Activated T-cell treated with anti-CD3 and anti-CD28 coated beads, Interleukin-2, amount 50 U/mL, for 4 hours (primary cell): ENCODE data around the gene TLN1. TPM values are rescaled to one million over a fixed set of nuclear protein-coding genes. Genes with fewer than 3 reads are reported as not detected.

Source experiments
- ATAC-seq, 2 donors: fragments of 200-7000 bp; cut with Tn5 transposase; one replicate each; pipeline ENCODE4 v1.10.0; 2021
- DNase-seq: peaks from one replicate; pipeline ENCODE4 v3.0.0-alpha.2; 2020
- H3K27me3 Mint-ChIP-seq: one replicate; pipeline ENCODE4 v1.8.0; 2021; ENCODE audit warnings: low read depth, mixed read lengths
- H3K36me3 Mint-ChIP-seq: one replicate; pipeline ENCODE4 v1.8.0; 2022; ENCODE audit warnings: mixed read lengths; ENCODE audit not compliant: insufficient read depth
- H3K4me1 Mint-ChIP-seq: one replicate; pipeline ENCODE4 v1.8.0; 2021; ENCODE audit warnings: low read depth, mixed read lengths
- H3K4me3 Mint-ChIP-seq: one replicate; pipeline ENCODE4 v1.8.0; 2021; ENCODE audit warnings: mild to moderate bottlenecking, moderate library complexity, mixed read lengths
- H3K9me3 Mint-ChIP-seq: one replicate; pipeline ENCODE4 v1.8.0; 2021; ENCODE audit warnings: mixed read lengths
- total RNA-seq, 3 donors: library from RNA; stranded (reverse); gene quantifications; one replicate each; pipeline ENCODE4 v1.2.1, GENCODE V29; 2021

Gene TLN1
- total RNA-seq, 3 donors from 2014 or later: 210 to 252 (median 230) TPM

DNA sequence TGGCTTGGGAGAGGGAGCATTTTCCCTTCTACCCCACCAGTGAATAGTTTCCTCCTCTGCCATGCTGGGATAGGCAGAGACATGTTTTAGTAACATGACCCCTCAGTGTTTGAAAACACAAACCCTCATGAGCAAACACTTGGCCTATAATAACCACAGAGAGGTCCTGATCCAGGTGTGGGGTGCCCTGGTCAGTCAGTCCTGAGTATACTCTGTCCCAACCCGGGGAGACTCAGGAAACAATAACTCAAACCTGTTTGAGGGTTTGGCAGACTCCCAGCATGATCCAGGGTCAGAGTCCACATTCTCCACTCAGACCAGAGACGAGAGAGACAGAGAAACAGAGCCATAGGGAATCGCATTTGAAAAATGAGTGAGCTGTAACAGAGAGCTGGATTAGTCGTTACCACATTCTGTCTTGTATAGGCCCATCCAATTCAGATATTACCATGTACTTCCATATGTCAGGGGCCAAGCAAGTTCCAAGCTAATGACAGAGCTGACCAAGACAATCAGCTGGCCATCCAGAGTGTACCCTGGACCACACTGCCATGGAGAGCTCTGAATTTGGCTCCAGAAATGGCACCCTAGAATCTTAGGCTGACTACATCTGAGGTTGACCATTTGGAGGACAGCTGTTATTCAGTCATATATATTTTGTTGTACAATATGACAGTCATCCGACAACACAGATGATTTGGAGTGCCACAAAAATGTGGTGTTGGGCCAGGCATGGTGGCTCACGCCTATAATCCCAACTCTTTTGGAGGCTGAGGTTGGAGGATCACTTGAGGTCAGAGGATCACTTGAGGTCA lies 62.5 kb downstream of the TLN1 start:
- H3K4me1 Mint-ChIP-seq: peaks cover 16% of the 10 kb centered on the region
- H3K9me3 Mint-ChIP-seq: no peaks in the 10 kb centered on the region
- no peak for ATAC-seq
- H3K27me3 Mint-ChIP-seq: peaks cover 3% of the 10 kb centered on the region
- DNase-seq: no peak
- no peak overlapping the region for H3K4me3 Mint-ChIP-seq
- H3K36me3 Mint-ChIP-seq: no peaks in the 10 kb centered on the region

DNA sequence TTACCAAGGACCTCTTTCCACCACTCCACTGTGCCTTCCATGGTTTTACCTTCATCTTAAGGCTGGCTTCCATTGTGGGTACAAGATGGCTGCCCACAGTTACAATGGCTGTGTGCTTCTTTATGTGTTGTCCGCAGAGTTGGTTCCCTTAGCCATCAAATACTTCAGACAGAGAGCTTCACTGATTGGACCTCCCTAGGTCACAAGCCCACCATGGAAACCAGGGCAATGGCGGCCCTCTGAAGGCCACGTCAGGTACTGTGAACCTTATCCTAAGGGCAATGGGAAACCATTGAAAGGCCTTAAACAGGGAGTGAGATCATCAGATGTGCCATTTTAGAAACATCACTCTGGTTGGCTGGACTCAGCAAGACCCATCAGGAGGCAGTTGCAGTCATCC lies 64.1 kb downstream of the TLN1 start:
- ATAC-seq (no peak), DNase-seq (no peak)
- Mint-ChIP-seq H3K36me3 (no peaks in the 10 kb centered on the region), H3K9me3 (no peaks in the 10 kb centered on the region), H3K4me3 (no peak overlapping the region), H3K27me3 (no peaks in the 10 kb centered on the region), H3K4me1 (peaks cover 25% of the 10 kb centered on the region)

DNA sequence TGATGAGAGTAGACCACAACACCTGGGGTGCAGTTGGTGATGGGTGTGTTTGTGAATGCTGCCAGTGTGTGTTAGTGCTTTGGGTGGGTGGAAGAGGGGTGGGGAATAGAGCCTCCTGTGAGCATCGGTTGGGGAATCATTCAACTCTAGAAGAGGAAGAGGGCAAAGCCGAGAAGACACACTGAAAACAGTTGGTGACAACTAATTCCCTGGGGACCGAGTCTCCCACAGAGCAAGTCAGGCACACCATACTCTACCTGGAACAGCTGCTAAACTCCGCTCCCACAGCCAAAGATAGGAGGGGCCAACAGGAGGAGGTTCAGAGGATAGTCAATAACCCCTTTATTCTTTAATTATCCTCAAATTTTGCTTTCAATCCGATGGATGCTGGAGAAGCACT lies 65.4 kb downstream of the TLN1 start:
- DNase-seq: no peak
- H3K4me3 Mint-ChIP-seq: no peak overlapping the region
- H3K9me3 Mint-ChIP-seq: no peaks in the 10 kb centered on the region
- H3K4me1 Mint-ChIP-seq: peaks cover 37% of the 10 kb centered on the region
- no peak for ATAC-seq
- H3K36me3 Mint-ChIP-seq: peaks cover 3% of the 10 kb centered on the region
- H3K27me3 Mint-ChIP-seq: no peaks in the 10 kb centered on the region

DNA sequence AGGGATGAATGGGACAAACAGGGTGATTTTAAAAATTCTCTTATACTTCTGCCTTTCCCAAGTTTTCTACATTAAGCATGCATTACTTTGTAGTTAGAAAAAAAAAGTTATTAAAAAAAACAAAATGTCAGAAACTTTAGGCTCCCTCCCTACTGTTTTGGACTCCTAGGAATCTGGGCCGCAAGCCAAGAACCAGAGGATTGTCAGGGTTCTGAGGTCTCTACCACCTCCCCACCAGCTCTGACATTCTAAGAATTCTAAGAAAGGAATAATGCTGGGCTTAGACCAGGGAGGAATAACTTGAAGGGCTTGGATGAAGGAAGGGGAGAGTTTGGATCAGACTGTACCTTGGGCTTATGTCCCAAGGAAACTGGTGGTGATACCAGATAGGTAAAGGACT lies 66.0 kb downstream of the TLN1 start:
- peak overlapping the region; percentile 51 for H3K4me3 Mint-ChIP-seq
- no peak for ATAC-seq
- DNase-seq: no peak
- H3K9me3 Mint-ChIP-seq: no peaks in the 10 kb centered on the region
- H3K36me3 Mint-ChIP-seq: peaks cover 3% of the 10 kb centered on the region
- H3K27me3 Mint-ChIP-seq: no peaks in the 10 kb centered on the region
- H3K4me1 Mint-ChIP-seq: peaks cover 41% of the 10 kb centered on the region

DNA sequence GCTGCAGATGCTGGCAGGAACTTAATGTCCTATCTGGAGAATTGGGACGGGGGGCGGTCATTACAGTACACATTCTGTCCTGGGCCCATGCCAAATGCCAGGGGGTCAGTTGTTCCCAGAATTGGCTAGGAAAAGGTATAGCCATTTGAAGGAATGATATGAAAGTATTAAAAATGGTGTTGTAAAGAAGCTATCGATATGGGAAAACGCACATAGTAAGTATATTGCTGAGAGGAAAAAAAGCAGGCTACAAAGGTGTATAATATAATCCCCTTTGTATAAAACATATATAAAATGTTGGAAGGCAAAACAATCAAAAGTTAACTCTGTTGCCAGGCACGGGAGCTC lies 66.5 kb downstream of the TLN1 start:
- no peak for ATAC-seq
- peak overlapping the region; percentile 79 for H3K4me3 Mint-ChIP-seq
- H3K9me3 Mint-ChIP-seq: no peaks in the 10 kb centered on the region

DNA sequence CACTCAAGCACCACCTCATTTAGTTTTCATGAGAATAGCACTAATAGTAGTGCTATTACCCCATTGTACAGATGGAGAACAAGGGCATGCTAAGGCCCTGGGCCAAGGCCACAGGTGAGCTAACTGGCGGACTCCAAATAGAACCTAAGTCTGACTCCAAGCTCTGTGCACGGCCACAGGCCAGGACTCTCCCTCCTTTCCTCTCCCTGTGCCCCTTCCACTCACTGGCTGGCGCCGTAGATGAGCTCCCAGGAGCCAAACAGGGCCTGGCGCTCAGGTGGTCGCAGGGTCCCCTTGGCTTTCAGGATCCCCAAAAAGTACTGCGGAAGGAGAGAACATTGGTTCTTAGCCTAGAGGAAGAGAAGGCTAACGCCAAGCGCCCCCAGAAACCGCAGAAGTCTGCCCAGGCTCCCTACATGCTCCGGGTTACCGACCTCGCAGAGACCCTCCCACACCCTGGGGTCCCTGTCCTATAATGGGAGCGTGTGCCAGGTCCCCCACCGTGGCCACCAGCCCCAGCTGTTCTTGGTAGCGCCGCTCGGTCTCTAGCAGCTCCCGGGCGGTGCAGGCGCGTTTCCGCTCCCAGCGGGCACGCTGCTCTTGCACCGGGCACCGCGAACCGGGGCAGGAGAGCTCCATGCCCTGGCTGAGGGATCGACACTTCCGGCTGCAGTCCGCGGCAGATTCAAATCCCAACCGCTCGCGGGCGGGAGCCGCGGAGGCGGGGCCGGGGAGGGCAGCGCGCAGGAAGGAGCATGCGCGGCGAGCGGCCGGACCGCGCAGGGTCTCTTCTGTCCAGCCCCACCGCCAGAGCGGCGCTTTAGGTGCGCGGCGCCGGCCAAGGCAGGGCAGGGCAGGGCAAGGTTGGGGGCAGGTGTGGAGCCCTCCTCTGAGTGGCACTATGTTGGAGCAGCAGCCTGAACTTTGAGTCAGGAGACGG lies 67.2 kb downstream of the TLN1 start, which contains the start of gene ARHGEF39:
Gene ARHGEF39, minus strand, starts transcription at position 665 of the 940 bp plus-strand sequence. Its CDS starts 26 bp downstream, at position 639.
- Mint-ChIP-seq H3K4me3 (peak within 1 kb of the TSS; percentile 79), H3K36me3 (peaks cover 8% of the 10 kb centered on the region), H3K9me3 (no peaks in the 10 kb centered on the region), H3K4me1 (peaks cover 53% of the 10 kb centered on the region), H3K27me3 (no peaks in the 10 kb centered on the region)
- DNase-seq (peak; percentile 20), ATAC-seq (peak; percentile 85 to 92)

More for the DNA sequence above, 66.5 kb downstream of the TLN1 start:
- H3K36me3 Mint-ChIP-seq: peaks cover 8% of the 10 kb centered on the region
- peaks cover 47% of the 10 kb centered on the region for H3K4me1 Mint-ChIP-seq
- no peak for DNase-seq
- no peaks in the 10 kb centered on the region for H3K27me3 Mint-ChIP-seq

DNA sequence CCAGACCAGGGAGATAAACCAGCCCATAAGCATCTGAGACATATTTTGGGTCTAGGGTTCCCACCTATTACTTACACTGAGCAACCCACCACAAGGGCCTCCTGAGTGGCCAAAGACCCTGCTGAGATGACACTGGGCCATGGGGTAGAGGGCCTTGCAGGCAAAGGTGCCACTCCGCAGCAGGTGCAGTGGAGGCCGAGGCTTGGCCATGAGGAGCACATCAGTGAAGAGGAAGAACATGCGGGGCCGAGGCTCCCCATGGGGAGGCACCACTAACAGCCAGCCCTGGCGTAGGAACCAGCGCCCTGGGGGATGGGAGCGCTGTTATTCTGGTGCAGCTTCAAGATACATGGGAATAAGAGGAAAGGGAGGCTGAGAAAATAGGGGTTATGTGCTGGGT lies 69.6 kb downstream of the TLN1 start:
- peaks cover 10% of the 10 kb centered on the region for H3K36me3 Mint-ChIP-seq

DNA sequence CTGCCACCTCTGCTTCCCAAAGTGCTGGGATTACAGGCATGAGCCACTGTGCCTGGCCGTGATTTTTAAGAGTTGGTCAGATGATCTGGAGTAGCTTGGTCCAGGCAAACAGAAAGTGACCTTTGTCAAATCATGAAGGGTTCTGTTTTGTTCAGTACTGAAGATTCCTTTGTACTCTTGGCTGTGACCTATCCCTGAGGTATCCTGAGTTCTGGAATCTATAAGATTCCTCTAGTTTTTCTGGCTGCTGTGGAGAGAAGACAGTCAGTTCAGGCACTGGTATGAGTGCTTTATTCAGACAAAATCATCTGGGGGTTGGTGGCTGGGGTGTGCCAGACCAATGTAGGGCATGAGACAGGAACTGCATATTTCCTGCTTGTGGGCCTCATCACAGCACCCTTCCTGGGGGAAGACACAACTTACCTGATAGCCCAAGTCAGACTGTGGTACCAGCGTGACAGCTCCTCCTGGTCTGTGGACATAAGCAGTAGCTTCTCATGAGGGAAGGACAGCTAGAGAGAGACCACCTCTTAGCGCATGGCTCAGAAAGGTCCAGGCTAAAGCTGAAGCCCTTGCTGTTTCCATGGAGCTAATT lies 70.1 kb downstream of the TLN1 start:
- DNase-seq: no peak
- Mint-ChIP-seq H3K9me3 (peaks cover 3% of the 10 kb centered on the region), H3K36me3 (peaks cover 10% of the 10 kb centered on the region), H3K4me1 (peaks cover 75% of the 10 kb centered on the region), H3K4me3 (peak overlapping the region; percentile 15), H3K27me3 (peaks cover 3% of the 10 kb centered on the region)
- no peak for ATAC-seq

More for the DNA sequence above, 69.6 kb downstream of the TLN1 start:
- H3K4me3 Mint-ChIP-seq: no peak overlapping the region
- H3K9me3 Mint-ChIP-seq: peaks cover 3% of the 10 kb centered on the region
- no peak for DNase-seq
- H3K4me1 Mint-ChIP-seq: peaks cover 69% of the 10 kb centered on the region
- no peak for ATAC-seq
- peaks cover 3% of the 10 kb centered on the region for H3K27me3 Mint-ChIP-seq

DNA sequence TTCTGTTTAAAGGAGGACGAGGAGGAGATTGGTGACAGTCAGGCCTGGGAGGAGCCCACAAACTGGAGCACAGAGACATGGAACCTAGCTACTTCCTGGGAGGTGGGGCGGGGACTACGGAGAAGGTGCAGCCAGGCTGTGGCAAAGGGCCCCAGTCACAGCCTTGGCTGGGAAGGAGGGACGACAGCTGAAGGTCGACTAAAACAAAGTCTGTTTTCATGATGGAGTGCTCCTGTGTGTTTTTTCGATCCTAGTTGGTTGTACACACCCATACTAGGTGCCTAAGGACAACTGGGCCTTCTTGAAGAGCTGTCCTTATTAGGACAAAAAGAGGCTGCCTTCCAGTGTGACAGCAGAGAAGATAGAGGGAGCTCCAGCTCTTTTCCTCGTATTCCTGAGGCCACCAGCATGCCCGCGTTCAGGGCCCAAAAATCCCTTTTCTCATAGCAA lies 71.0 kb downstream of the TLN1 start:
- Mint-ChIP-seq H3K27me3 (peaks cover 3% of the 10 kb centered on the region), H3K4me3 (peak overlapping the region; percentile 11), H3K4me1 (peaks cover 78% of the 10 kb centered on the region), H3K9me3 (peaks cover 3% of the 10 kb centered on the region), H3K36me3 (peaks cover 10% of the 10 kb centered on the region)
- DNase-seq: no peak
- ATAC-seq: no peak

DNA sequence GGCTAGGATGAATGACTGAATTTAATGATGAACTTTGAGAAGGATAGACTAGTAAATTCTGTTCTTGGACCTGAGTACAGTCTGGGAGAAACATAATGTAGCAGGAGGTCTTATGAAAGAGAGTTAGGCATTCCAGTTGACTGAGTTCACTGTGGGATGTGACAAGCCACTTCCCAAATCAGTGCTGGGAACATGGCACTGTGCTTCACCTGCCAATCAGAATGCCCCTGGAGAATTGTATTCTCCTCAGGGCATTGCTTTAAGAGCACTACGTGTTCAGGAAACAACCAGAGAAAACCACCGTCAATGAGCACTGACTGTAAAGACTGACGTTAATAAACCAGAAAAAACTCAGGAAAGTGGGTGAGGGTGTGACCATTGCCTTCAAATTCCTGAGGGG lies 72.7 kb downstream of the TLN1 start:
- ATAC-seq: no peak
- Mint-ChIP-seq H3K4me3 (peak overlapping the region; percentile 87), H3K4me1 (peaks cover 71% of the 10 kb centered on the region), H3K9me3 (peaks cover 3% of the 10 kb centered on the region), H3K27me3 (peaks cover 3% of the 10 kb centered on the region), H3K36me3 (peaks cover 10% of the 10 kb centered on the region)
- no peak for DNase-seq

DNA sequence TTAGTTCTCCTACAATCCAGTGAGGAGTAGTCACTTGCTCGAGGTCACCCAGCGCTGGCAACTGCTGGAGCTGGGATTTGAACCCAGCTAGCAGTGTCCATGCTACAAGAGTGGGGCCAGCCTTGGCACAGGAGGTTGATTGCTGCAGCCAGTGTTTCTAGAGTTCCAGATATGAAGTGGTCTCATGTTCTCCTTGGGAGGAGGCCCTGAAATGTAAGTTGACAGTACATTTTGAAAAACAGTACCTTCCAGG lies 73.1 kb downstream of the TLN1 start:
- peaks cover 3% of the 10 kb centered on the region for H3K27me3 Mint-ChIP-seq
- H3K9me3 Mint-ChIP-seq: peaks cover 3% of the 10 kb centered on the region
- ATAC-seq: no peak
- DNase-seq: no peak
- peaks cover 70% of the 10 kb centered on the region for H3K4me1 Mint-ChIP-seq
- peak overlapping the region; percentile 87 for H3K4me3 Mint-ChIP-seq
- peaks cover 10% of the 10 kb centered on the region for H3K36me3 Mint-ChIP-seq

DNA sequence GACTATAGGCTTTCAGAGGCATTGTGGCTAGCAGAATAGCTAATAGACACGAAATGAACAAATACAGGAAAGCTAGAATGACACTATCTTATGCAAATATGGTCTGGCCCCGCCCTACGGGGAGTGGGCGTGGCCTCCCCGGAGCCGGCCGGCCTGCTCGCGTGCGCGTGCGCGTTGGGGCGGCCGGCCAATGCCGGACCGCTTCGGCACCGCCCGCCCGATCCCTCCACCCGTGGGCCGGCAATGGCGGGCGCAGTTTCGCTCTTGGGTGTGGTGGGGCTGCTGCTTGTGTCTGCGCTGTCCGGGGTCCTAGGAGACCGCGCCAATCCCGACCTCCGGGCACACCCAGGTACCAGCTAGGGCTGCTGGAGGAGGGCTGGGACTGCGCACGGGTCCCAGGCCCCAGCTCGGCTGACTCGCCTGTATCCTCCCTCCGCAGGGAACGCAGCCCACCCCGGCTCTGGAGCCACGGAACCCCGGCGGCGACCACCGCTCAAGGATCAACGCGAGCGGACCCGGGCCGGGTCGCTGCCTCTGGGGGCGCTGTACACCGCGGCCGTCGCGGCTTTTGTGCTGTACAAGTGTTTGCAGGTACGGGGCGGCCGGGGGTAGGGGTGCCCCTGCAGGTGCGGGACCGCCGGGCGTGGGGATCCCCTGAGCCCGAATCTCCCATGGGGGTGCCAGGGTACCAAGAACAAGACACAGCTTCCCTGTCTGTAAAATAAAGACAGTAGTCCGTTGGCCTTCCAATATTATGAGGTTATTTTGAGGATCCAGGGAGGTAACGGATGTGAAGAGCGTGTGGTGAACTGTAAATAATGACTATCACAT lies 73.6 kb downstream of the TLN1 start, which contains the start of gene CCDC107:
Gene CCDC107, plus strand, starts transcription at position 156 of the 831 bp plus-strand sequence. Its CDS starts 88 bp downstream, at position 244.
- peak; percentile 61 to 65 for ATAC-seq
- DNase-seq: peak; percentile 77
- H3K36me3 Mint-ChIP-seq: peaks cover 10% of the 10 kb centered on the region
- peak within 1 kb of the TSS; percentile 87 for H3K4me3 Mint-ChIP-seq
- peaks cover 3% of the 10 kb centered on the region for H3K9me3 Mint-ChIP-seq
- peaks cover 3% of the 10 kb centered on the region for H3K27me3 Mint-ChIP-seq
- H3K4me1 Mint-ChIP-seq: peaks cover 68% of the 10 kb centered on the region

DNA sequence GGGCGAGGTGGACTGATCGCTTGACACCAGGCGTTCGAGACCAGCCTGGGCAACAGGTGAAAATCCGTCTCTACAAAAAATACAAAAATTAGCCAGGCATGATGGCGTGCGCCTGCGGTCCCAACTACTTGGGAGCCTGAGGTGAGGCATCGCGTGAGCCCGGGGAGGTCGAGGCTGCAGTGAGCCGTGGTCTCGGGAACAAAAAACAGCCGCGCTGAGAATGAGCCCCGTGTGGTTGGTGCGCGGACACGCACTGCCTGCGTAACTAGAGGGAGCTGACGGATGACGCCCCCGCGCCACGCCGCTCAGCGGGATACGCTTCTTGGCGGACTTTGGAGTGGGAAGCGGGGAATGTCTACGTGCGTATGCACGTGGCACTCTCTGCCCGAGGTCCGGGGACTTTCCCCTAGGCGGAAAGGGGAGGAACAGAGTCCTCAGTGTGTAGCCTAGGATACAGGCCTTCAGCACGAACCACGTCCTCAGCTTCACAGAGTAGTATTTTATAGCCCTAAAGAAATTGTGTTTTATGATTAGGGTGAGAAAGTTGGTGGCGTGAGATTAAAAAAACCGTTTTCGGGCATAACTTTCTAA lies 74.4 kb downstream of the TLN1 start, which contains the start of gene RMRP:
Gene RMRP, minus strand, starts transcription at position 474 of the 591 bp plus-strand sequence.
- peaks cover 10% of the 10 kb centered on the region for H3K36me3 Mint-ChIP-seq
- peak; percentile 92 to 94 for ATAC-seq
- DNase-seq: peak; percentile 92
- peaks cover 61% of the 10 kb centered on the region for H3K4me1 Mint-ChIP-seq
- peaks cover 3% of the 10 kb centered on the region for H3K27me3 Mint-ChIP-seq
- peak within 1 kb of the TSS; percentile 87 for H3K4me3 Mint-ChIP-seq
- peaks cover 3% of the 10 kb centered on the region for H3K9me3 Mint-ChIP-seq
